GM21619 (cell line): ENCODE measurements around the gene POP7.
"Not testable (repeated sequence)": the region's sequence is repeated elsewhere in the genome, so short reads cannot be mapped to it uniquely, and the experiment has no call there.

ENCODE experiments used
- ATAC-seq: cut with Tn5 transposase; IDR thresholded peaks from one replicate; pipeline ENCODE4 v1.9.1; 2021; ENCODE audit not compliant: unreplicated experiment

POP7 gene

GRCh38 chr7:100691676-100692577 is 14.0 kb upstream of the POP7 start:
- no peak for ATAC-seq

GRCh38 chr7:100692578-100692961 is 13.4 kb upstream of the POP7 start:
- no peak for ATAC-seq

- ATAC-seq = peak; percentile 14
These were observed 12.4 kb upstream of the POP7 start for GRCh38 chr7:100693312-100694097.

- peak; percentile 40 for ATAC-seq
These were observed 11.7 kb upstream of the POP7 start, which contains the start of gene GIGYF1 for GRCh38 chr7:100694098-100694745. Gene GIGYF1, minus strand, starts transcription at chr7:100694250. Its CDS starts 6,012 bp downstream, at chr7:100688238.

DNA sequence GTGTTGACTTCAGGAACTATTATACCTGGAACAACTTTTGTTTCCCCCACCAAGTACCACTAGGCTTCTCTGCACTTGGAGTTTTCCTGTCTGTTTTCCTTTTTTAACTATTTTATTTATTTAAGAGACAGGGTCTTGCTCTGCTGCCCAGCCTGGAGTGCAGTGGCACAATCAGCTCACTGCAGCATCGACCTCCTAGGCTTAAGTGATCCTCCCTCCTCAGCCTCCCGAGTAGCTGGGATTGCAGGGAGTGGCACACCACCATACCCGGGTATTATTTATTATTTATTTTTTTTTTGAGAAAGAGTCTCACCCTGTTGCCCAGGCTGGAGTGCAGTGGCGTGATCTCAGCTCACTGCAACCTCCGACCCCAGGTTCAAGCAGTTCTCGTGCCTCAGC is 9.8 kb upstream of the POP7 start:
- ATAC-seq = no peak

GRCh38 chr7:100699018-100699417 is 6.9 kb upstream of the POP7 start:
- ATAC-seq = no peak

DNA sequence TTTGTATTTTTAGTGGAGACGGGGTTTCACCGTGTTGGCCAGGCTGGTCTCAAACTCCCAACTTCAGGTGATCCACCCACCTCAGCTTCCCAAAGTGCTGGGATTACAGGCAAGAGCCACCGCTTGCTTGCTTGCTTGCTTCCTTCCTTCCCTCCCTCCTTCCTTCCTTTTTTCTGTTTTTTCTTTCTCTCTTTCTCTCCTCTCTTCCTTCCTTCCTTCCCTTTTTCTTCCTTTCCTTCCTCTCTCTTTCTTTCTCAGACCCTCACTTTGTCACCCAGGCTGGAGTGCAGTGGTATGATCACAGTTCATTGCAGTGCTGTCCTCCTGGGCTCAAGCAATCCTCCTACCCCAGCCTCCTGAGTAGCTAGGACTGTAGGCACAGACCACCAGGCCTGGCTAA is 4.8 kb upstream of the POP7 start:
- not testable (repeated sequence) for ATAC-seq

- peak; percentile 69 for ATAC-seq
These were observed 585 bp upstream of the POP7 start for GRCh38 chr7:100705320-100705752.

- no peak for ATAC-seq
These were observed 871 bp downstream of the POP7 start for GRCh38 chr7:100706672-100707311.

- ATAC-seq = no peak
These were observed 2.5 kb downstream of the POP7 start for GRCh38 chr7:100708395-100708794.

DNA sequence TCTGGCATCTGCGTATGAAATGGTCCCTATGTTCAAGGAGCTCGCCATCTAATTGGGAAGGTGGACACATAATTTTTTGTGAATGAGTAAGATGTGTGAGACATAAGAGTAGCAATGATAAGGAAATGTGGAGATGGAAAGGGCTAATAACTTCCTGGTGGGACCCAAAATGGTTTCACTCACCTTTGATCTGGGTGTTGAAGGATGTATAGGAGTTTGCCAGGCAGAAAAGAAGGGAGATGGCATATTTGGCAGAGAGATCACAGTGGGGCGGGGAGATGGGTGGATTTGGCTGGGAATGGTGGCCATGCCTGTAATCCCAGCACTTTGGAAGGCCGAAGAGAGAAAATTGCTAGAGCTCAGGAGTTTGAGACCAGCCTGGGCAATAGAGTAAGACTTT is 4.5 kb downstream of the POP7 start:
- ATAC-seq = no peak

DNA sequence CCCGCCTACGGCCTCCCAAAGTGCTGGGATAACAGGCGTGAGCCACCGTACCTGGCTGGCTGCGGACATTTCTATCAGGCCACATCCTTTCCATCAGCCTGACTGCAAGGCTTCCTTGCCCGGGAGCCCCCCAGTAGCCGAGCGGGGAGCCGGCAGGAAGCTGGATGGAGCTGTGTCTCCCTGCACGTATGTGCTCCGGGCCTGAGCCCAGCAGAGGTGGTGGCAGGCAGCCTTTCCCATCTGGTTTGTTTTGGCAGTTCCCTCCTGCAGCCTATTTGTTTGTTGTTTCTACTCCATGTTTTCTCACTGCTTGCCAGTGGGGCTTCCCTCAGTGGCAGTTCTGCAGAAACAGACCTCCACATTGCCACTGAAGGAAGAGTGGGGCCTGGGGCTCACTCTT is 5.4 kb downstream of the POP7 start:
- no peak for ATAC-seq

- no peak for ATAC-seq
These were observed 8.8 kb downstream of the POP7 start for GRCh38 chr7:100714725-100715124.

DNA sequence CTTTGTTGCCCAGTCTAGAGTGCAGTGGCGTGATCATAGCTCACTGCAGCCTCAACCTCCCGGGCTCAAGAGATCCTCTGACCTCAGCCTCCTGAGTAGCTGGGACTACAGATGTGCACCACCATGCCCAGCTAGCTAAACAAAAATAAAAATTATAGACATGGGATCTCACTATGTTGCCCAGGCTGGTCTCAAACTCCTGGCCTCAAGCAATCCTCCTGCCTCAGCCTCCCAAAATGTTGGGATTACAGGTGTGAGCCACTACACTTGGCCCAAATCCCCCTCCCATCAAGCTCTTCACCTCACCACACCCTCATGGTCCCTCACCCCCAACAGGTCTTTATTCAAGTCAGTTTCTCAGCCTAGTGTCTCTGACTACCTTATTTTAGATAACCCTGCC is 11.2 kb downstream of the POP7 start:
- not testable (repeated sequence) for ATAC-seq

GRCh38 chr7:100719523-100720278 is 13.8 kb downstream of the POP7 start:
- no peak for ATAC-seq

GRCh38 chr7:100720279-100720670 is 14.4 kb downstream of the POP7 start, which contains the start of gene EPO:
Gene EPO, plus strand, starts transcription at chr7:100720468. Its CDS starts 513 bp downstream, at chr7:100720981.
- no peak for ATAC-seq

DNA sequence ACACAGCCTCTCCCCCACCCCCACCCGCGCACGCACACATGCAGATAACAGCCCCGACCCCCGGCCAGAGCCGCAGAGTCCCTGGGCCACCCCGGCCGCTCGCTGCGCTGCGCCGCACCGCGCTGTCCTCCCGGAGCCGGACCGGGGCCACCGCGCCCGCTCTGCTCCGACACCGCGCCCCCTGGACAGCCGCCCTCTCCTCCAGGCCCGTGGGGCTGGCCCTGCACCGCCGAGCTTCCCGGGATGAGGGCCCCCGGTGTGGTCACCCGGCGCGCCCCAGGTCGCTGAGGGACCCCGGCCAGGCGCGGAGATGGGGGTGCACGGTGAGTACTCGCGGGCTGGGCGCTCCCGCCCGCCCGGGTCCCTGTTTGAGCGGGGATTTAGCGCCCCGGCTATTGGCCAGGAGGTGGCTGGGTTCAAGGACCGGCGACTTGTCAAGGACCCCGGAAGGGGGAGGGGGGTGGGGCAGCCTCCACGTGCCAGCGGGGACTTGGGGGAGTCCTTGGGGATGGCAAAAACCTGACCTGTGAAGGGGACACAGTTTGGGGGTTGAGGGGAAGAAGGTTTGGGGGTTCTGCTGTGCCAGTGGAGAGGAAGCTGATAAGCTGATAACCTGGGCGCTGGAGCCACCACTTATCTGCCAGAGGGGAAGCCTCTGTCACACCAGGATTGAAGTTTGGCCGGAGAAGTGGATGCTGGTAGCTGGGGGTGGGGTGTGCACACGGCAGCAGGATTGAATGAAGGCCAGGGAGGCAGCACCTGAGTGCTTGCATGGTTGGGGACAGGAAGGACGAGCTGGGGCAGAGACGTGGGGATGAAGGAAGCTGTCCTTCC is 15.0 kb downstream of the POP7 start:
- ATAC-seq = no peak

GRCh38 chr7:100721505-100721812 is 15.5 kb downstream of the POP7 start:
- ATAC-seq = no peak

- no peak for ATAC-seq
These were observed 16.7 kb downstream of the POP7 start for GRCh38 chr7:100722480-100723212.
